NCI-H2107 treated with DMSO at 0.1 percent for 48 hours (cell line): ENCODE measurements around the gene TIPIN.
A peak's percentile ranks its signal among the peaks of the same experiment; 100 is the strongest.
"Not testable (repeated sequence)": the region's sequence is repeated elsewhere in the genome, so short reads cannot be mapped to it uniquely, and the experiment has no call there.

Experiments
- DNase-seq: peaks from one replicate; lab custom pipeline; 2025; ENCODE audit not compliant: unreplicated experiment; lab: John Stamatoyannopoulos, UW

The TIPIN gene

GRCh38 chr15:66304425-66304824 is 52.1 kb downstream of the TIPIN start:
- DNase-seq: not testable (repeated sequence)

GRCh38 chr15:66302489-66303278 is 53.8 kb downstream of the TIPIN start:
- DNase-seq: no peak

GRCh38 chr15:66298803-66299251 is 57.7 kb downstream of the TIPIN start:
- DNase-seq: no peak

- DNase-seq: no peak
Observed at GRCh38 chr15:66296186-66296585, 60.3 kb downstream of the TIPIN start.

- no peak for DNase-seq
Observed at GRCh38 chr15:66294932-66295235, 61.6 kb downstream of the TIPIN start.

- no peak for DNase-seq
Observed at GRCh38 chr15:66294157-66294931, 62.1 kb downstream of the TIPIN start.

- no peak for DNase-seq
Observed at GRCh38 chr15:66293419-66294156, 62.9 kb downstream of the TIPIN start, which contains the start of gene DIS3L. Gene DIS3L, plus strand, starts transcription at chr15:66293568. Its CDS starts 29 bp downstream, at chr15:66293597.

- no peak for DNase-seq
Observed at GRCh38 chr15:66292571-66293418, 63.7 kb downstream of the TIPIN start.

- peak; percentile 14 for DNase-seq
Observed at GRCh38 chr15:66291816-66292570, 64.5 kb downstream of the TIPIN start.

- DNase-seq: no peak
Observed at GRCh38 chr15:66290518-66290917, 66.0 kb downstream of the TIPIN start.

- DNase-seq: no peak
Observed at GRCh38 chr15:66290007-66290406, 66.5 kb downstream of the TIPIN start.

- DNase-seq: no peak
Observed at GRCh38 chr15:66288551-66289185, 67.8 kb downstream of the TIPIN start.

GRCh38 chr15:66288093-66288492 is 68.4 kb downstream of the TIPIN start:
- DNase-seq: no peak

GRCh38 chr15:66287461-66288057 is 68.9 kb downstream of the TIPIN start:
- peak; percentile 44 for DNase-seq
